HepG2 (cell line): ENCODE data around the gene BCL11B. TPM values are rescaled to one million over a fixed set of nuclear protein-coding genes. Genes with fewer than 3 reads are reported as not detected.

ENCODE experiments used
- ARID2 ChIP-seq: sonication (generic); formaldehyde crosslinking; IDR thresholded peaks from 2 replicates; pipeline ENCODE4 v1.8.1; 2022; ENCODE audit warnings: mild to moderate bottlenecking, missing genetic modification reagents, borderline replicate concordance
- ATM ChIP-seq: fragments of 450-650 bp; IDR thresholded peaks from 2 replicates; pipeline ENCODE4 v1.7.1; 2017; ENCODE audit warnings: mild to moderate bottlenecking, borderline replicate concordance
- HMGXB4 ChIP-seq, 2 experiments: sonication (generic) in 1 of 2; formaldehyde crosslinking in 1 of 2; IDR thresholded peaks; 2 replicates each; pipeline versions ENCODE4 v1.4.0 to v1.6.1; 2018 to 2020; ENCODE audit warnings: missing genetic modification reagents in 2 of 2, borderline replicate concordance in 1 of 2, low read depth in 1 of 2, mild to moderate bottlenecking in 1 of 2, missing biosample characterization in 1 of 2
- KAT7 ChIP-seq: IDR thresholded peaks from 2 replicates; pipeline ENCODE4 v1.6.1; 2018; ENCODE audit warnings: borderline replicate concordance, missing compliant biosample characterization
- MEF2D ChIP-seq: sonication (generic); formaldehyde crosslinking; IDR thresholded peaks from 2 replicates; pipeline ENCODE4 v1.5.1; 2020; ENCODE audit warnings: mild to moderate bottlenecking, missing genetic modification reagents
- MXD1 ChIP-seq: sonication (generic); formaldehyde crosslinking; IDR thresholded peaks from 2 replicates; pipeline ENCODE4 v1.4.0; 2020; ENCODE audit warnings: mild to moderate bottlenecking, missing genetic modification reagents
- MYC ChIP-seq: sonication (generic); formaldehyde crosslinking; IDR thresholded peaks from 2 replicates; pipeline ENCODE4 v1.9.0; 2021; ENCODE audit warnings: missing genetic modification reagents, borderline replicate concordance
- NFATC3 ChIP-seq: sonication (generic); formaldehyde crosslinking; IDR thresholded peaks from 2 replicates; pipeline ENCODE4 v1.5.1; 2020; ENCODE audit warnings: mild to moderate bottlenecking, missing genetic modification reagents
- NR2F6 ChIP-seq, 2 experiments: IDR thresholded peaks; 2 replicates each; pipeline ENCODE4 v1.6.1; 2016; ENCODE audit warnings: antibody characterized with exemption in 1 of 2, mild to moderate bottlenecking in 1 of 2
- RARA ChIP-seq: IDR thresholded peaks from 2 replicates; pipeline ENCODE4 v1.6.1; 2016; ENCODE audit warnings: missing genetic modification reagents, missing compliant biosample characterization
- USF2 ChIP-seq, 2 experiments: sonication (generic) in 1 of 2; formaldehyde crosslinking in 1 of 2; IDR thresholded peaks; 2 replicates each; pipeline versions ENCODE4 v1.5.1 to v1.6.1; 2011 to 2020; ENCODE audit warnings: borderline replicate concordance in 1 of 2, low read depth in 1 of 2, low read length in 1 of 2, mild to moderate bottlenecking in 1 of 2, missing genetic modification reagents in 1 of 2, moderate library complexity in 1 of 2
- ZFX ChIP-seq: sonication (generic); formaldehyde crosslinking; IDR thresholded peaks from 2 replicates; pipeline ENCODE4 v1.4.0; 2020; ENCODE audit warnings: mild to moderate bottlenecking, low read depth, missing genetic modification reagents, moderate library complexity
- ZNF224 ChIP-seq: sonication (generic); formaldehyde crosslinking; IDR thresholded peaks from 2 replicates; pipeline ENCODE4 v1.5.0; 2020; ENCODE audit warnings: mild to moderate bottlenecking, missing genetic modification reagents
- ZNF232 ChIP-seq: sonication (generic); formaldehyde crosslinking; IDR thresholded peaks from 2 replicates; pipeline ENCODE4 v1.4.0; 2020; ENCODE audit warnings: missing genetic modification reagents, borderline replicate concordance
- ZNF619 ChIP-seq: sonication (generic); formaldehyde crosslinking; IDR thresholded peaks from 2 replicates; pipeline ENCODE4 v1.4.0; 2020; ENCODE audit warnings: mild to moderate bottlenecking, missing genetic modification reagents
- ZNF709 ChIP-seq: sonication (generic); formaldehyde crosslinking; IDR thresholded peaks from 2 replicates; pipeline ENCODE4 v1.5.0; 2020; ENCODE audit warnings: mild to moderate bottlenecking, missing genetic modification reagents
- ZNF747 ChIP-seq: sonication (generic); formaldehyde crosslinking; IDR thresholded peaks from 2 replicates; pipeline ENCODE4 v1.8.1; 2023; ENCODE audit warnings: missing genetic modification reagents, mild to moderate bottlenecking, borderline replicate concordance
- ZNF891 ChIP-seq: sonication (generic); formaldehyde crosslinking; IDR thresholded peaks from 2 replicates; pipeline ENCODE4 v1.5.0; 2020; ENCODE audit warnings: mild to moderate bottlenecking, missing genetic modification reagents
- polyA plus RNA-seq, 8 experiments: library from polyadenylated mRNA; depleted of rRNA in 3 of 8; stranded (reverse) in 7 of 8; unstranded in 1 of 8; fragments of >200 nt; fragmentation: Illumina TruSeq in 4 of 8; extraction: Trizol in 4 of 8; gene quantifications; 2 replicates each; pipeline versions ENCODE4 v1.2.1 to v1.2.3, GENCODE V29; 2011 to 2016; ENCODE audit warnings: low read depth in 4 of 8, missing spikeins in 1 of 8, mixed read lengths in 1 of 8; ENCODE audit not compliant: insufficient read depth in 1 of 8
- total RNA-seq, 5 experiments: library from RNA; depleted of rRNA; stranded (reverse); fragments of >200 nt; fragmentation: Illumina TruSeq; extraction: Trizol; gene quantifications; 2 replicates each; pipeline ENCODE4 v1.2.3, GENCODE V29; 2016; ENCODE audit warnings: low read depth in 1 of 5

BCL11B gene
- total and polyA plus RNA-seq, 2 of the 13 experiments (the other 11 are each of a cell fraction or from before 2014, with no cell fraction given): not detected

GRCh38 chr14:99274346-99275221, 2.6 kb upstream of the BCL11B start (continued):
- TF ChIP-seq HMGXB4 (CRISPR knock-in tag; IDR thresholded peaks at IDR 0.05; ENCODE audit: borderline replicate concordance in 1 of 2, low read depth in 1 of 2): peak; percentile 8 to 48; a peak in 1 of 4 replicates
- TF ChIP-seq USF2 (IDR thresholded peaks at IDR 0.05; ENCODE audit: low read depth, low read length): no peak
- no peak for TF ChIP-seq USF2 (CRISPR knock-in tag; IDR thresholded peaks at IDR 0.05; ENCODE audit: borderline replicate concordance)
- no peak for TF ChIP-seq NFATC3 (CRISPR knock-in tag)
- TF ChIP-seq NR2F6 (IDR thresholded peaks at IDR 0.05): peak; percentile 95
- TF ChIP-seq NR2F6 (CRISPR knock-in tag; IDR thresholded peaks at IDR 0.05): peak; percentile 97
- no peak for TF ChIP-seq ZNF224 (CRISPR knock-in tag)
- TF ChIP-seq MEF2D (CRISPR knock-in tag): no peak
- TF ChIP-seq ZFX: peak; percentile 46; the same call in 1 of the 2 replicates
- TF ChIP-seq MYC (CRISPR knock-in tag): 0 out of 2 replicates have a peak, but pooled peaks have one; percentile 35
- no peak for TF ChIP-seq ZNF891 (CRISPR knock-in tag)
- TF ChIP-seq ARID2: no peak
- TF ChIP-seq RARA (CRISPR knock-in tag): peak; percentile 95
- TF ChIP-seq ZNF747 (CRISPR knock-in tag): 0 out of 2 replicates have a peak, but pooled peaks have one; percentile 24
- no peak for TF ChIP-seq ZNF232 (CRISPR knock-in tag)
- no peak for TF ChIP-seq KAT7 (CRISPR knock-in tag)
- TF ChIP-seq ZNF619 (CRISPR knock-in tag): no peak
- TF ChIP-seq ZNF709 (CRISPR knock-in tag): no peak
- TF ChIP-seq MXD1 (CRISPR knock-in tag): no peak
- TF ChIP-seq ATM: no peak
